CD4-positive, alpha-beta memory T cell (primary cell): Measurements from ENCODE around the gene PDE2A. TPM values are rescaled to one million over a fixed set of nuclear protein-coding genes. Genes with fewer than 3 reads are reported as not detected.

Experiments
- CTCF ChIA-PET: fragments of 350-600 bp; sonication (Branson Sonifier 250); formaldehyde crosslinking; loops from one replicate; lab custom pipeline; 2021; ENCODE audit warnings: inconsistent platforms; ENCODE audit not compliant: partially characterized antibody; lab: Charles Lee
- POLR2A ChIA-PET: fragments of 350-600 bp; sonication (Branson Sonifier 250); formaldehyde crosslinking; loops from one replicate; lab custom pipeline; 2021; ENCODE audit not compliant: partially characterized antibody; lab: Charles Lee
- DNase-seq, 5 donors: peaks; one replicate each; pipeline versions ENCODE4 v3.0.0 to v3.0.0-alpha.2; 2020 to 2022; ENCODE audit warnings: mixed read lengths in 1 of 5
- H3K27ac ChIP-seq: one replicate; pipeline ENCODE4 v1.7.0; 2013; ENCODE audit warnings: low read depth, low read length
- H3K27me3 ChIP-seq: 2 replicates; pipeline ENCODE4 v1.7.0; 2013; ENCODE audit warnings: mild to moderate bottlenecking, low read length, moderate library complexity; ENCODE audit not compliant: insufficient read depth
- H3K36me3 ChIP-seq: 2 replicates; pipeline ENCODE4 v1.7.0; 2013; ENCODE audit warnings: mild to moderate bottlenecking, low read length, moderate library complexity; ENCODE audit not compliant: insufficient read depth
- H3K4me1 ChIP-seq: 2 replicates; pipeline ENCODE4 v1.7.0; 2013; ENCODE audit warnings: mild to moderate bottlenecking, low read length, moderate library complexity; ENCODE audit not compliant: insufficient read depth
- H3K4me3 ChIP-seq, 2 donors: one replicate each; pipeline ENCODE4 v1.7.0; 2013; ENCODE audit warnings: low read length in 2 of 2, mild to moderate bottlenecking in 1 of 2
- H3K9me3 ChIP-seq, 2 donors: one replicate each; pipeline ENCODE4 v1.7.0; 2013; ENCODE audit warnings: low read length in 2 of 2, control low read depth in 1 of 2; ENCODE audit not compliant: control insufficient read depth in 1 of 2
- H3K27ac Mint-ChIP-seq, 7 donors: one replicate each; pipeline ENCODE4 v1.8.0; 2020 to 2021; ENCODE audit warnings: mixed read lengths in 7 of 7, mild to moderate bottlenecking in 6 of 7, inconsistent platforms in 3 of 7, moderate library complexity in 3 of 7
- H3K27me3 Mint-ChIP-seq, 2 donors: one replicate each; pipeline ENCODE4 v1.8.0; 2020 to 2021; ENCODE audit warnings: mixed read lengths in 2 of 2
- H3K36me3 Mint-ChIP-seq, 2 donors: one replicate each; pipeline ENCODE4 v1.8.0; 2020 to 2021; ENCODE audit warnings: mixed read lengths in 2 of 2, inconsistent platforms in 1 of 2, mild to moderate bottlenecking in 1 of 2
- H3K4me1 Mint-ChIP-seq, 4 donors: one replicate each; pipeline ENCODE4 v1.8.0; 2020 to 2021; ENCODE audit warnings: mixed read lengths in 4 of 4, mild to moderate bottlenecking in 1 of 4
- H3K4me3 Mint-ChIP-seq, 8 donors: one replicate each; pipeline ENCODE4 v1.8.0; 2020 to 2021; ENCODE audit warnings: mixed read lengths in 8 of 8, mild to moderate bottlenecking in 7 of 8, moderate library complexity in 6 of 8, inconsistent platforms in 3 of 8
- H3K9me3 Mint-ChIP-seq, 8 donors: one replicate each; pipeline ENCODE4 v1.8.0; 2020 to 2021; ENCODE audit warnings: mixed read lengths in 8 of 8, mild to moderate bottlenecking in 5 of 8, inconsistent platforms in 3 of 8, moderate library complexity in 1 of 8
- intact Hi-C: fragments of 100-400 bp; cut with micrococcal nuclease; formaldehyde crosslinking; loops from one replicate; pipeline ENCODE4 v1.15.1; 2023
- polyA plus RNA-seq, 2 donors: library from polyadenylated mRNA; unstranded; fragments of 300-500 nt; fragmentation: Illumina TruSeq; gene quantifications; one replicate each; pipeline ENCODE4 v1.2.3, GENCODE V29; 2021
- total RNA-seq, 2 experiments: library from RNA; stranded (reverse); gene quantifications; one replicate each; pipeline ENCODE4 v1.2.3, GENCODE V29; 2021

Gene PDE2A
- total and polyA plus RNA-seq, 4 experiments from 2014 or later: 0.11 to 1.7 (median 0.98) TPM

DNA sequence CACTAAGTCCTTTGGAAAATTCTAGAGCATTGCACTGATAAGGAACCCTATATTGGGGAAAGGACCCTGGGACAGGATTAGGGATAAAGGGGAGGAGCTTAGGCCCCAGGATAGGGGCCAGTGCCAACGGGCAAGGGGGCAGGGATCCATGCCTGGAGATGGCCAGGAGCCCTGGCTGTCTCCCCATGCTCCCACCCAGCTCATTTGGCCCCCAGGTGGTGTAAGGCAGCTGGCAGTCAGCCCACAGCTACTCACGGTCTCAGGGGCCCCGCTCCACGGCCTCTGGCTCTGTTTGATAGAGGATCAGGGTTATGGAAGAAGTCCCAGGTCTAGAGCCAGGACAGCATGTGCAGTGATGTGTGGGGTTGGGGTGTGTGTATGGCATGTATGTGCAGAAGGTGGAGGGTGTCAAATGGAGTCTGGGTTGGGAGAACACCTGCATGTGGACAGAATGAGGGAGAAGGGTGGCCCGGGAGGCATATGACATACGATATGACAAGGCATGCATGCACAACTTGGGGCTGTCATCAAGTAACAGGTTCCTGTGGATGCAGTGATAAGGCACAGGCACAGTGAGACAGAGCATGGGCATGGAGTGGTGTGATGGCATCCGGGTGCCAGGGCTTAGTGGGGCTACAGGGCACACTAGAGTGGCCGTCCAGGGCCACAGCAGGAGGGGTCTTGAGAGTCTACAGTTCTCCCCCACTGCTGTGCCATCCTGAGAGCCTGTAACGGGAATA is 18.4 kb upstream of the PDE2A start:
- no peaks in the 10 kb centered on the region for H3K9me3 ChIP-seq
- no peak overlapping the region for H3K4me3 Mint-ChIP-seq
- POLR2A ChIA-PET: no interaction called here
- intact Hi-C loops: no loop called here
- no peak overlapping the region for H3K4me3 ChIP-seq
- peaks cover 89% of the 10 kb centered on the region for H3K36me3 ChIP-seq
- no peaks in the 10 kb centered on the region for H3K9me3 Mint-ChIP-seq
- CTCF ChIA-PET: no interaction called here
- DNase-seq: no peak
- peaks cover 0 to 4% (median under 1%) of the 10 kb centered on the region in 4 donors for H3K4me1 Mint-ChIP-seq
- H3K4me1 ChIP-seq: no peaks in the 10 kb centered on the region
- no peaks in the 10 kb centered on the region for H3K27me3 ChIP-seq
- peak overlapping the region in 4 of 7 donors; percentile 42 to 83 (median 58) for H3K27ac Mint-ChIP-seq
- H3K27ac ChIP-seq: no peak overlapping the region
- peaks cover 32 to 81% of the 10 kb centered on the region in 2 donors for H3K36me3 Mint-ChIP-seq
- no peaks in the 10 kb centered on the region for H3K27me3 Mint-ChIP-seq

- intact Hi-C loops: no loop called here
- Histone ChIP-seq H3K4me3 (no peak overlapping the region), H3K36me3 (peaks cover 76% of the 10 kb centered on the region), H3K27me3 (no peaks in the 10 kb centered on the region), H3K9me3 (no peaks in the 10 kb centered on the region), H3K4me1 (no peaks in the 10 kb centered on the region), H3K27ac (no peak overlapping the region)
- POLR2A ChIA-PET: no interaction called here
- no peak for DNase-seq
- Mint-ChIP-seq H3K36me3 (peaks cover 27 to 80% of the 10 kb centered on the region in 2 donors), H3K4me1 (peaks cover 11 to 16% (median 13%) of the 10 kb centered on the region in 4 donors), H3K27me3 (no peaks in the 10 kb centered on the region), H3K9me3 (no peaks in the 10 kb centered on the region), H3K27ac (peak overlapping the region; percentile 3 to 43 (median 16)), H3K4me3 (no peak overlapping the region)
- CTCF ChIA-PET: no interaction called here
These were observed 15.9 kb upstream of the PDE2A start for GRCh38 chr11:72690166-72690565.

DNA sequence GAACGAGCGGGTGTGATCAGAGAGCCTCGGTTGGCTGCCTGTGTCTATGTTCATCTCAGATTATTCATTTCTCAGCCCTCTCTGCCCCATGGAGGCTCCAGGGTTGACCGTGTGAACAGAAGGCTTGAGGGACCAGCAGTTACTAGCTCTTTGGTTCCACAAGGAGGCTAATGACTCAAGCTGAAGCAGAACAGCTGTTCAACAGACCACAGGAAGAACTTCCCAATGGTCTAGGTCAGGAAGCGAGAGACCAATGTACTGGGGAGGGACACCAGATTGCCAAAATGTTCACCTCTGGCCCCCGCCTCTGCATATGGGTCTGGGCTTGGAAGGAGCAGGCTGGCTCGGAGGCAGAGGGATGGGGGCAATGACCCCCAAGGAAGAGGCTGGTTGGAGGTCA is 14.7 kb upstream of the PDE2A start:
- Histone ChIP-seq H3K27me3 (no peaks in the 10 kb centered on the region), H3K36me3 (peaks cover 64% of the 10 kb centered on the region), H3K4me3 (no peak overlapping the region), H3K27ac (no peak overlapping the region), H3K4me1 (no peaks in the 10 kb centered on the region), H3K9me3 (no peaks in the 10 kb centered on the region)
- CTCF ChIA-PET: no interaction called here
- POLR2A ChIA-PET: interaction anchor here (0.6 kb wide), 1 partner anchor 13 kb away, joined by 4 read pairs; no protein-coding TSS in a partner anchor
- intact Hi-C loops: loop anchor here (5.0 kb wide), 1 partner anchor 33 kb away; no protein-coding TSS in a partner anchor
- Mint-ChIP-seq H3K4me1 (peaks cover 11 to 16% (median 13%) of the 10 kb centered on the region in 4 donors), H3K9me3 (no peaks in the 10 kb centered on the region), H3K4me3 (no peak overlapping the region), H3K27ac (peak overlapping the region in 2 of 7 donors; percentile 6 to 63), H3K27me3 (no peaks in the 10 kb centered on the region), H3K36me3 (peaks cover 18 to 67% of the 10 kb centered on the region in 2 donors)
- no peak for DNase-seq

GRCh38 chr11:72688486-72688885 is 14.3 kb upstream of the PDE2A start:
- Histone ChIP-seq H3K9me3 (no peaks in the 10 kb centered on the region), H3K27me3 (no peaks in the 10 kb centered on the region), H3K27ac (no peak overlapping the region), H3K36me3 (peaks cover 59% of the 10 kb centered on the region), H3K4me1 (no peaks in the 10 kb centered on the region), H3K4me3 (no peak overlapping the region)
- Mint-ChIP-seq H3K4me3 (no peak overlapping the region), H3K27ac (peak overlapping the region in 5 of 7 donors; percentile 15 to 57 (median 36)), H3K4me1 (peaks cover 12 to 19% (median 15%) of the 10 kb centered on the region in 4 donors), H3K36me3 (peaks cover 16 to 67% of the 10 kb centered on the region in 2 donors), H3K9me3 (no peaks in the 10 kb centered on the region), H3K27me3 (no peaks in the 10 kb centered on the region)
- CTCF ChIA-PET: no interaction called here
- DNase-seq: no peak
- intact Hi-C loops: loop anchor here (5.0 kb wide), 1 partner anchor 34 kb away; no protein-coding TSS in a partner anchor
- POLR2A ChIA-PET: interaction anchor here (0.6 kb wide), 1 partner anchor 13 kb away, joined by 4 read pairs; no protein-coding TSS in a partner anchor

- Mint-ChIP-seq H3K4me1 (peaks cover 12 to 21% (median 15%) of the 10 kb centered on the region in 4 donors), H3K27ac (peak overlapping the region in 6 of 7 donors; percentile 2 to 90 (median 42))
These were observed 13.1 kb upstream of the PDE2A start for GRCh38 chr11:72687326-72687725.

GRCh38 chr11:72686639-72687220 is 12.5 kb upstream of the PDE2A start:
- ChIA-PET CTCF (interaction anchor here (0.6 to 1.2 kb wide), 4 partner anchors 100 to 491 kb away, joined by 3 to 4 read pairs (median 4); no protein-coding TSS in a partner anchor), POLR2A (no interaction called here)
- H3K27me3 Mint-ChIP-seq: no peaks in the 10 kb centered on the region
- no peaks in the 10 kb centered on the region for H3K27me3 ChIP-seq
- no peaks in the 10 kb centered on the region for H3K9me3 Mint-ChIP-seq
- intact Hi-C loops: loop anchor here (5.0 kb wide), 1 partner anchor 36 kb away; no protein-coding TSS in a partner anchor
- H3K4me1 Mint-ChIP-seq: peaks cover 12 to 23% (median 15%) of the 10 kb centered on the region in 4 donors
- no peaks in the 10 kb centered on the region for H3K4me1 ChIP-seq
- peak overlapping the region; percentile 14 to 92 (median 25) for H3K27ac Mint-ChIP-seq
- H3K27ac ChIP-seq: no peak overlapping the region
- H3K4me3 ChIP-seq: no peak overlapping the region
- H3K36me3 Mint-ChIP-seq: peaks cover 11 to 54% of the 10 kb centered on the region in 2 donors
- H3K4me3 Mint-ChIP-seq: no peak overlapping the region
- peaks cover 42% of the 10 kb centered on the region for H3K36me3 ChIP-seq
- no peaks in the 10 kb centered on the region for H3K9me3 ChIP-seq
- DNase-seq: no peak

More at GRCh38 chr11:72687326-72687725, 13.1 kb upstream of the PDE2A start:
- H3K27ac ChIP-seq: no peak overlapping the region
- Mint-ChIP-seq H3K4me3 (no peak overlapping the region), H3K36me3 (peaks cover 11 to 60% of the 10 kb centered on the region in 2 donors), H3K9me3 (no peaks in the 10 kb centered on the region), H3K27me3 (no peaks in the 10 kb centered on the region)
- H3K4me1 ChIP-seq: no peaks in the 10 kb centered on the region
- intact Hi-C loops: loop anchor here (5.0 kb wide), 1 partner anchor 35 kb away; no protein-coding TSS in a partner anchor
- H3K9me3 ChIP-seq: no peaks in the 10 kb centered on the region
- H3K36me3 ChIP-seq: peaks cover 48% of the 10 kb centered on the region
- POLR2A ChIA-PET: no interaction called here
- H3K4me3 ChIP-seq: no peak overlapping the region
- H3K27me3 ChIP-seq: no peaks in the 10 kb centered on the region
- CTCF ChIA-PET: no interaction called here
- no peak for DNase-seq
